Measurements from ENCODE around the gene PFKL.

PFKL gene

DNA sequence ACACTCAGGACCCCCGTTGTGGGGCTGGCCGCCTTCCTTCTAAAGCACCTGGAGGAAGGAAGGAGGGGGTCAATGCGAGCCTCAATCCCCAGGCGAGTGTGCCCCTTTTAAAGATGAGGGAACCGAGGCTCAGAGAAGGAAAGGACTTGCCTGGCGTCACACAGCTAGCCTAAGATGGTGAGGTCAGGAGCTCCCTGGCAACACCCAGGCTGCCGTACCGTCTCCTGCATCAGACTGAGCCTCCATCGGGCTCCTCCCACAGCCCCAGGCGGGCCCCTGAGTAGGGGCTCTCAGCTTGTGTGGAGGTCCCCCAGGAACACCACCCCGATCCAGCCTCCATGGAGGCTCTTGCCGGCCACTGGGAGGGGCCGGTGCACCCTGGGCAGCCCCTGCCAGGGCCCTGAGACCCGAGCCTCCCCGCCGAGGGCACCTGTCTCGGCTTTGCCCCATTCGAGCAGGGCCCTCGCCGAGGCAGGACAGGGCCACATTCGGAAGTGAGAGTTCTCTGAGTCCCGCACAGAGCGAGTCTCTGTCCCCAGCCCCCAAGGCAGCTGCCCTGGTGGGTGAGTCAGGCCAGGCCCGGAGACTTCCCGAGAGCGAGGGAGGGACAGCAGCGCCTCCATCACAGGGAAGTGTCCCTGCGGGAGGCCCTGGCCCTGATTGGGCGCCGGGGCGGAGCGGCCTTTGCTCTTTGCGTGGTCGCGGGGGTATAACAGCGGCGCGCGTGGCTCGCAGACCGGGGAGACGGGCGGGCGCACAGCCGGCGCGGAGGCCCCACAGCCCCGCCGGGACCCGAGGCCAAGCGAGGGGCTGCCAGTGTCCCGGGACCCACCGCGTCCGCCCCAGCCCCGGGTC is 14.5 kb upstream of the PFKL start, which contains the start of gene AIRE:
Gene AIRE, plus strand, starts transcription at position 739 of the 855 bp plus-strand sequence. CDS start 131 bp downstream, outside the sequence.
- H3K4me3 ChIP-seq (replicated peaks; ENCODE audit: insufficient read depth, low read length): no peak within 1 kb of the TSS
- TF ChIP-seq SPI1 (IDR thresholded peaks at IDR 0.05; ENCODE audit: borderline replicate concordance, low read depth): no peak
- no peak for TF ChIP-seq GABPA (IDR thresholded peaks at IDR 0.05; ENCODE audit: low read depth)
- TF ChIP-seq, protein P1, sequence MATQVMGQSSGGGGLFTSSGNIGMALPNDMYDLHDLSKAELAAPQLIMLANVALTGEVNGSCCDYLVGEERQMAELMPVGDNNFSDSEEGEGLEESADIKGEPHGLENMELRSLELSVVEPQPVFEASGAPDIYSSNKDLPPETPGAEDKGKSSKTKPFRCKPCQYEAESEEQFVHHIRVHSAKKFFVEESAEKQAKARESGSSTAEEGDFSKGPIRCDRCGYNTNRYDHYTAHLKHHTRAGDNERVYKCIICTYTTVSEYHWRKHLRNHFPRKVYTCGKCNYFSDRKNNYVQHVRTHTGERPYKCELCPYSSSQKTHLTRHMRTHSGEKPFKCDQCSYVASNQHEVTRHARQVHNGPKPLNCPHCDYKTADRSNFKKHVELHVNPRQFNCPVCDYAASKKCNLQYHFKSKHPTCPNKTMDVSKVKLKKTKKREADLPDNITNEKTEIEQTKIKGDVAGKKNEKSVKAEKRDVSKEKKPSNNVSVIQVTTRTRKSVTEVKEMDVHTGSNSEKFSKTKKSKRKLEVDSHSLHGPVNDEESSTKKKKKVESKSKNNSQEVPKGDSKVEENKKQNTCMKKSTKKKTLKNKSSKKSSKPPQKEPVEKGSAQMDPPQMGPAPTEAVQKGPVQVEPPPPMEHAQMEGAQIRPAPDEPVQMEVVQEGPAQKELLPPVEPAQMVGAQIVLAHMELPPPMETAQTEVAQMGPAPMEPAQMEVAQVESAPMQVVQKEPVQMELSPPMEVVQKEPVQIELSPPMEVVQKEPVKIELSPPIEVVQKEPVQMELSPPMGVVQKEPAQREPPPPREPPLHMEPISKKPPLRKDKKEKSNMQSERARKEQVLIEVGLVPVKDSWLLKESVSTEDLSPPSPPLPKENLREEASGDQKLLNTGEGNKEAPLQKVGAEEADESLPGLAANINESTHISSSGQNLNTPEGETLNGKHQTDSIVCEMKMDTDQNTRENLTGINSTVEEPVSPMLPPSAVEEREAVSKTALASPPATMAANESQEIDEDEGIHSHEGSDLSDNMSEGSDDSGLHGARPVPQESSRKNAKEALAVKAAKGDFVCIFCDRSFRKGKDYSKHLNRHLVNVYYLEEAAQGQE (IDR thresholded peaks at IDR 0.05; ENCODE audit: insufficient replicate concordance, low read depth): no peak
- TF ChIP-seq POLR2AphosphoS5 (IDR thresholded peaks at IDR 0.05; ENCODE audit: low read depth): no peak
- TF ChIP-seq, protein P2, sequence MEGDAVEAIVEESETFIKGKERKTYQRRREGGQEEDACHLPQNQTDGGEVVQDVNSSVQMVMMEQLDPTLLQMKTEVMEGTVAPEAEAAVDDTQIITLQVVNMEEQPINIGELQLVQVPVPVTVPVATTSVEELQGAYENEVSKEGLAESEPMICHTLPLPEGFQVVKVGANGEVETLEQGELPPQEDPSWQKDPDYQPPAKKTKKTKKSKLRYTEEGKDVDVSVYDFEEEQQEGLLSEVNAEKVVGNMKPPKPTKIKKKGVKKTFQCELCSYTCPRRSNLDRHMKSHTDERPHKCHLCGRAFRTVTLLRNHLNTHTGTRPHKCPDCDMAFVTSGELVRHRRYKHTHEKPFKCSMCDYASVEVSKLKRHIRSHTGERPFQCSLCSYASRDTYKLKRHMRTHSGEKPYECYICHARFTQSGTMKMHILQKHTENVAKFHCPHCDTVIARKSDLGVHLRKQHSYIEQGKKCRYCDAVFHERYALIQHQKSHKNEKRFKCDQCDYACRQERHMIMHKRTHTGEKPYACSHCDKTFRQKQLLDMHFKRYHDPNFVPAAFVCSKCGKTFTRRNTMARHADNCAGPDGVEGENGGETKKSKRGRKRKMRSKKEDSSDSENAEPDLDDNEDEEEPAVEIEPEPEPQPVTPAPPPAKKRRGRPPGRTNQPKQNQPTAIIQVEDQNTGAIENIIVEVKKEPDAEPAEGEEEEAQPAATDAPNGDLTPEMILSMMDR (IDR thresholded peaks at IDR 0.05; ENCODE audit: insufficient read depth, low read length): no peak
- no peak for DNase-seq (ENCODE audit: low read depth in 1 of 2, low spot score in 1 of 2)
- H3K27ac ChIP-seq (replicated peaks): no peak within 1 kb of the TSS
- H3K27me3 ChIP-seq (ENCODE audit: insufficient read depth, poor library complexity, severe bottlenecking): no peaks in the 10 kb centered on the region

DNA sequence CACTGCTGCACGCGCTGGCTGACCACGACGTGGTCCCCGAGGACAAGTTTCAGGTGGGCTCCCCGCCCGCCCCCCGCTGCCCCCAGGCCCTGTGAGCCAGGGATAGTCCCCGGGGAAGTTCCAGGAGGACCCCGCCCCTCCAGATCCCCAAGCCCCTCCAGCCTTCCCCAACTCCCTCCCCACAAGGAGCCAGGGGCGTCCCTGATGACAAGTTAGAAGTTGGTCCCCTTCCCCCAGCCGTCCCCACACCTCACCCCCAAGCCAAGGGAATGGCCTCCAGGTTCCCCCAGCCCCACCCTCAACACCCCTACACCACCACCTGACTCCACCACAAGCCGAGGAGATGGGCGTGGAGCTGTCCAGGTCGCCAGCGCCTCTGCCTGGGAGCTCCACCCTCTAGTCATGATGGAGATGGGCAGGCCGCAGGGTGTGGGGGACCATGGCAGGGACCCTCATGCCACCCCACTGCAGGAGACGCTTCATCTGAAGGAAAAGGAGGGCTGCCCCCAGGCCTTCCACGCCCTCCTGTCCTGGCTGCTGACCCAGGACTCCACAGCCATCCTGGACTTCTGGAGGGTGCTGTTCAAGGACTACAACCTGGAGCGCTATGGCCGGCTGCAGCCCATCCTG is 13.7 kb upstream of the PFKL start:
- no peak overlapping the region for H3K4me3 ChIP-seq (replicated peaks; ENCODE audit: insufficient read depth, low read length)
- no peak overlapping the region for H3K27ac ChIP-seq (replicated peaks)
- TF ChIP-seq GABPA (IDR thresholded peaks at IDR 0.05; ENCODE audit: low read depth): no peak
- TF ChIP-seq, protein P1 (IDR thresholded peaks at IDR 0.05; ENCODE audit: insufficient replicate concordance, low read depth): no peak
- no peak for TF ChIP-seq POLR2AphosphoS5 (IDR thresholded peaks at IDR 0.05; ENCODE audit: low read depth)
- TF ChIP-seq SPI1 (IDR thresholded peaks at IDR 0.05; ENCODE audit: borderline replicate concordance, low read depth): no peak
- TF ChIP-seq, protein P2 (IDR thresholded peaks at IDR 0.05; ENCODE audit: insufficient read depth, low read length): no peak
- DNase-seq (ENCODE audit: low read depth in 1 of 2, low spot score in 1 of 2): no peak
- no peaks in the 10 kb centered on the region for H3K27me3 ChIP-seq (ENCODE audit: insufficient read depth, poor library complexity, severe bottlenecking)

DNA sequence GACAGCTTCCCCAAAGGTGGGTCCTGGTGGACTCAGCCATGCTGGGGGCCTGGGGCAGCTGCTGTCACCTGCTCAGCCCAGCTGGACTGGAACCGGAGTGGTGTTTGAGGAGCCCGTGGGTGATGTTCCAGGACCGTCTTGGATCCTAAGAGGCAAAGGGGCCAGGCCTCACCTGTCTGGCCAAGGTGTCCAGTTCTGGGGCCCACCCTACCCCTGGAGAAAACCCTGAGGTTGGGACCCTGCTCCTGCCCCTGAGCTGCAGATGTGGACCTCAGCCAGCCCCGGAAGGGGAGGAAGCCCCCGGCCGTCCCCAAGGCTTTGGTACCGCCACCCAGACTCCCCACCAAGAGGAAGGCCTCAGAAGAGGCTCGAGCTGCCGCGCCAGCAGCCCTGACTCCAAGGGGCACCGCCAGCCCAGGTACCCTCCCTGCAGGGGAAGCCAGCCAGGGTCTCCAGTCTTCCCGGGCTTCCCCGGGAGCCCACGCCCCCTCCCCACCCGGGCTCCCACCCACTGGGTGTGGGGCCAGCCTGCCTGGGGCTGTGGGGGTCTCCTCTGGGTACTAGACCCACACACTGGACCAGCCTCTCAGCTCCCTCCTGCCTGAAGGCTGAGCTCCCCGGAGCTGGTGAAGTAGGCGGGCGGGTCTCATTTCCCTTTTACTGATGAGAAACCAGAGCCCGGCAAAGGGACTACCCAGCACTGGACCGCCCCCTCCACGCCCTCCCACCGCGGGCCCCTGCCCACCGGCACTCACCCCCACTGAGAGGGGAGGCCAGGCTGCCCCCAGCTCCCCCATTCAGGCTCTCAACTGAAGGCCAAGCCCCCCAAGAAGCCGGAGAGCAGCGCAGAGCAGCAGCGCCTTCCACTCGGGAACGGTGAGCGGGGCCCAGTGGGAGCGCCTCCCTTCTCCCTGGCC is 12.9 kb upstream of the PFKL start:
- TF ChIP-seq GABPA (IDR thresholded peaks at IDR 0.05; ENCODE audit: low read depth) (no peak), POLR2AphosphoS5 (IDR thresholded peaks at IDR 0.05; ENCODE audit: low read depth) (no peak), SPI1 (IDR thresholded peaks at IDR 0.05; ENCODE audit: borderline replicate concordance, low read depth) (no peak)
- TF ChIP-seq, protein P2 (IDR thresholded peaks at IDR 0.05; ENCODE audit: insufficient read depth, low read length): no peak
- TF ChIP-seq, protein P1 (IDR thresholded peaks at IDR 0.05; ENCODE audit: insufficient replicate concordance, low read depth): no peak
- Histone ChIP-seq H3K27ac (replicated peaks) (no peak overlapping the region), H3K27me3 (ENCODE audit: insufficient read depth, poor library complexity, severe bottlenecking) (no peaks in the 10 kb centered on the region), H3K4me3 (replicated peaks; ENCODE audit: insufficient read depth, low read length) (no peak overlapping the region)
- no peak for DNase-seq (ENCODE audit: low read depth in 1 of 2, low spot score in 1 of 2)

Measured in HL-60 (cell line).